K562 treated with DMSO at 1 percent for 24 hours (cell line): ENCODE data around the gene PCED1A. TPM values are rescaled to one million over a fixed set of nuclear protein-coding genes. Genes with fewer than 3 reads are reported as not detected.

Experiments
- total RNA-seq: library from RNA; unstranded; fragments of 300-600 nt; gene quantifications from 2 replicates; pipeline ENCODE4 v1.2.3, GENCODE V29; 2022; ENCODE audit warnings: low read depth; ENCODE audit not compliant: insufficient read depth

PCED1A gene, protein sequence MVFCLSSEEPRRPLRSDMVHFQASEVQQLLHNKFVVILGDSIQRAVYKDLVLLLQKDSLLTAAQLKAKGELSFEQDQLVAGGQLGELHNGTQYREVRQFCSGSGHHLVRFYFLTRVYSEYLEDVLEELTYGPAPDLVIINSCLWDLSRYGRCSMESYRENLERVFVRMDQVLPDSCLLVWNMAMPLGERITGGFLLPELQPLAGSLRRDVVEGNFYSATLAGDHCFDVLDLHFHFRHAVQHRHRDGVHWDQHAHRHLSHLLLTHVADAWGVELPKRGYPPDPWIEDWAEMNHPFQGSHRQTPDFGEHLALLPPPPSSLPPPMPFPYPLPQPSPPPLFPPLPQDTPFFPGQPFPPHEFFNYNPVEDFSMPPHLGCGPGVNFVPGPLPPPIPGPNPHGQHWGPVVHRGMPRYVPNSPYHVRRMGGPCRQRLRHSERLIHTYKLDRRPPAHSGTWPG
- total RNA-seq: 16.6 and 17.3 TPM in 2 replicates

DNA sequence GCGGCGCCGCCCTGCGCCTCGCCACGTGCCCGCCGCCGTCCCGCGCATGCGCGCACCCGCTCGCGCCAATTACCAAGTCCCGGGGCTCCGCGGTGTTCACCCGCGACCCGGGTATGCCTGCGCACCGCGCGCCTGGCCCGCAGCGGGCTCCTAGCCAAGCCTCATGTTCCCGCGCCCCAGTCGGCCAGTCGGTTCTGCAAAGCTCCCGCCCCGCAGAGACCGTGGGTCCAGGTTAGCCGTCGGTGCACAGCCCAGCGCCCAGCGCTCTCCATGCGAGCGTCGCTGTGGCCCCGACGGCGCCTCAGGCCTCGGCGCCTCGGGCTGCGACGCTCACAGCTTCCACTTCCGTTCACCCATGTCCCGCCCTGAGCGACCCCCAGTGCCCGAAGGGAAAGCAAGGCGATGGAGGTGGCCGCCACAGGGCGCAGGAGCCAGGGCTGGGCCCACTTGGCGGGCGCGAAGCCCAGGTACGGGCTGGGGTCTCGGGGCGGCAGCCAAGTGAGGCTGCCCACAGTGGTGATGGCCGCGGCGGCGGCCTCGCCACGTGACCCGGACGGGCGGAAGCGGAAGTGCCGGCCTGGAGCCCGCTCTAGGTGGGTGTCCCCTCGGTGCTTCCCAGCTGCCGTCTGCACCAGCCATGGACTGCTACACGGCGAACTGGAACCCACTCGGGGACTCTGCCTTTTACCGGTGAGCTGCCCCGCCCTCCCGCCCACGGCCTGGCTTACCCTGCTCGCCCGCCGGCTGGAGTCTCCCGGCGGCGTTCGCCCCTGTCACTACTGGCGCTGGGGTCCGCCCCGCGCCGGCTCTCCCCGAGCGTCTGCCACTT, at the start of gene PCED1A, which contains the start of gene VPS16:
TSS of gene PCED1A (minus strand) at position 518 of the 829 bp plus-strand sequence. CDS start 743 bp downstream, outside the sequence.
TSS of gene VPS16 (plus strand) at position 608 of the 829 bp plus-strand sequence. CDS start at position 638, 30 bp downstream.

DNA sequence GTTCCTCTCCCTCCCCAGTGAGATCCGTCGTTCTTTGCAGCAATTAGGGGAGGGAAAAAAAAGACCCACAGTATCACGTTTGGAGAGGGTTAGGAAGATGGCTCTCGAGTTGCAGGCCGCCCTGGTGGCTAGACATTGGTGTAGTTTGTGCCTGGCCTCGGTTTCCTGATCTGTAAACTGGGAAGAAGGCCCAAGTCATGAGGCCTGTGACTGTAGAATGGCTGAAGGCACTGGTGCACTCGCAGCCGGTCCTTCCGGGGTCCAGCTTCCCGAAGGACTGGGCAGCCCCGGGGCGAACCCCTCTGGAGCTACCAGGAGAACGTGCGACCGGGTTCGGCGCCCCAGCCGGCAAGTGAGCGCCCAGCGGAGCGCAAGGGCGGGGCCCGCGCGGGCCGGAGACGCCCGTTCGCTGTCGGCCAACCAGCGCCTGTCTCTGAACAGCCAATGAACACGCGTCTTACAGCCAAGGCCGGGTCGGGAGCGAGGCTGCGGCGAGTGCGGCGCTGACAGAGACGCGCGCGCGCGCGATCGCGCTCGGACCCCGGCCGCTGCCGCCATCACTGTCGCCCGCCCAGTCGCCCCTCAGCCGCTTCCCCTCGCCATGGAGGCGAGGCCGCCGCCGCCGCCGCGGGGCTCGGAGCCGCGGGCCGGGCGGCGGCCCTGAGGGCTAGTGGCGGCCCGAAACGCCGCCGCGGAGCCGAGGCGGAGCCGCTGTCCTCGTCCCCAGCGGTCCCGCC, 32.7 kb upstream of the PCED1A start, which contains the start of gene PTPRA:
TSS of gene PTPRA (plus strand) at position 472 of the 737 bp plus-strand sequence. CDS start 90,797 bp downstream, outside the sequence.

DNA sequence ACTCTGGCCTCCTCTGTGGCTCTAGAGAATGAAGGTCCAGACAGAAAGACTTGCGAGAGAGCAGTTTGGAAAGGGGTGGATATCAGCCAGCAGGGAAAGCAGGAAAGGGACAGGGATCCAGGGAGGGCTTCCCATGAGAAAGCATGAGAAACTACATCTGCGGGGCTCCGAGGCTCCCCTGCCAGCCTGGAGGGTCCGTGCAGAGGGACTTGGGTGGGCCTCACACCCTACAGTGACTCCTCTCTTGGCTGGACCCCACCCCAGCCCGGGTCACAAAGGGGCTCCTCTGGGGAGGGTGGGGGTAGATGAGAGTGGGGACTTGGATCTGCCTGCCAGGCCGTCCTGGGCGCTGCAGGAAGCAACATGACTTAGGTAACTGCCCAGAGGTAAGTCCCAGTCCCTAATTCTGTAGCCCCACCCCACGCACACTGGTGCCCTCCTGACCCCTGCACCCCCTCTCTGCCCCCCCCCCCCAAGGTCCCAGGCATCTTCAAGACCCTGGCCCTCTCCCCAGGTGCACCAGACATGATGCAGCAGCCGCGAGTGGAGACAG, 24.3 kb downstream of the PCED1A start, which contains the start of gene TMEM239:
TSS of gene TMEM239 (plus strand) at position 335 of the 553 bp plus-strand sequence. CDS start at position 526, 191 bp downstream.

DNA sequence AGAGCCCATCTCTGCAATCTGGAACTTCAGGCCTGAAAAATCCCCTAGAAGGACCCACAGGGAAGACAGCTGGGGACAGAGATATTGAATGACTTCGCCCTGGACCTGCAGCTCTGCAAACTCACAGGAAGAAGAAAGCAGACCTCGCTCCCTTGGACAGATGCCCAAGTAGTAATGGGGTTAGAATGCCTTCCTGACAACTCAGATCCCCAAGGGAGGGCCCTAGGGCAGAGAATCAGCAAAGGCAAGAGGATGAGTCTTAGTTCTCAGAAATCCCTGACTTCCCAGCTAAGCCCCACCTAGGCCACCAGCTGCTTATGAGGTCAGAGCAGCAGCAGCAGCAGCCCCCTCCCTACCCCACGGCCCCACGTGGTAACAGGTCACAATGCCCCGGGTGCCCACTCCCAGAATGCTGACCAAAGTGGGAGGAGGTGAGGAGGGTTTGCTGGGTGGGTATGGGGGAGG, 25.8 kb downstream of the PCED1A start, which contains the start of gene C20orf141:
TSS of gene C20orf141 (plus strand) at position 401 of the 465 bp plus-strand sequence. CDS start 198 bp downstream, outside the sequence.

DNA sequence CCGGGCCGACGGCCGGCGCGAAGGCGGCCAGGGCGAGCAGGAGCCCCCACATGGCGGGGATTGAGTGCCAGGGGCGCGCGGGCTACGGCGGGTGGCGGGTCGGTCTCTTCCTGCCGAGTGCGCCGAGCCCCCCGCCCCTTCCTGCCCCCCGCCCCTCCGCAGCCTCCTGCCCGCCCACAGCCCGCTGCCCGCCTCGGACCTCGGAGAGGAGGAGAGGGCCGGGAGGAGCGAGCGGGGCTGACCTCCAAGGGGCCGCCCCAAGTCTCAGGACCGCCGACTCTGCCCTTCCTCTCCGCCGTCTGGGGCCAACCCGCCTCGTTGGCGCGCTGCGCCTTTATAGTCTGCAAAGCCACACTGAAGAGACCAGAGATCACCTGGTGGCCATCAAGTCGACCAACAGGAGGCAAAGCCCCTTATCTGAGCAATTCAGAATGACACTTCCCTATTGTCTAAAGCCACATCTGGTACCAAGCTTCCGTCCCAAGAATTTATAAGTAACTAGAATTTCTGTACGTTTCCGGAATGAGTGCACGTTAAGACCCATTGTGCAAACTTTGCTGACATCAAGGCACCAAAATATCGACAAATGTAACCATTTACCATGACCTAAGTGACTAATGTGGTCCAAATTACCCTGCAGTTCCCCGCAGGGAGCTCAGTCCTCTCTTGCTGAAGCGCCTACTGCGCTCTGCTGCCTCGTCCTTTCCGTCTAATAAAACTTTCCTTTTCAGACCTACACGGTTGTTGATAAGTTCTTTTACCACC, 39.8 kb downstream of the PCED1A start, which contains the start of gene CPXM1:
TSS of gene CPXM1 (minus strand) at position 107 of the 765 bp plus-strand sequence. CDS start at position 52, 55 bp downstream.

Other genes with a start within 250 kb of the PCED1A start
- gene NOP56, start 188.0 kb downstream of the PCED1A start, total RNA-seq: 79.3 and 81.1 TPM in 2 replicates
- gene IDH3B, start 176.4 kb downstream of the PCED1A start, total RNA-seq: 94.0 and 95.5 TPM in 2 replicates
- 0.76 and 1.6 TPM in 2 replicates for gene EBF4, start 147.9 kb downstream of the PCED1A start, total RNA-seq
- gene CPXM1, start 40.0 kb downstream of the PCED1A start, total RNA-seq: 0.69 and 1.2 TPM in 2 replicates
- gene C20orf141, start 25.7 kb downstream of the PCED1A start, total RNA-seq: not detected in 2 replicates
- not detected in 2 replicates for gene TMEM239, start 24.3 kb downstream of the PCED1A start, total RNA-seq
- gene VPS16, start 90 bp upstream of the PCED1A start, total RNA-seq: 47.0 and 49.4 TPM in 2 replicates
- gene PTPRA, start 32.8 kb upstream of the PCED1A start, total RNA-seq: 31.4 and 37.5 TPM in 2 replicates
- gene GNRH2, start 203.0 kb upstream of the PCED1A start, total RNA-seq: not detected in 2 replicates
- gene MRPS26, start 205.4 kb upstream of the PCED1A start, total RNA-seq: 43.2 and 50.3 TPM in 2 replicates
- not detected in 2 replicates for gene OXT, start 231.0 kb upstream of the PCED1A start, total RNA-seq
- gene AVP, start 244.1 kb upstream of the PCED1A start, total RNA-seq: not detected in 2 replicates